Stimulated activated effector memory CD8-positive, alpha-beta T cell treated with anti-CD3 and anti-CD28 coated beads, Interleukin-12 subunit alpha, Interleukin-12 subunit beta, amount 100 ng/mL, for 72 hours (primary cell): ENCODE results near the gene ANHX.
"Not testable (repeated sequence)": the region's sequence is repeated elsewhere in the genome, so short reads cannot be mapped to it uniquely, and the experiment has no call there.

Experiments
- ATAC-seq: fragments of 150-1000 bp; cut with Tn5 transposase; 2 replicates; pipeline ENCODE4 v1.10.0; 2021
- DNase-seq, 2 donors: peaks; one replicate each; pipeline ENCODE4 v3.0.0; 2021 to 2022; ENCODE audit warnings: low spot score in 2 of 2
- H3K27ac Mint-ChIP-seq: one replicate; pipeline ENCODE4 v1.8.0; 2022; ENCODE audit warnings: mild to moderate bottlenecking, mixed read lengths
- H3K36me3 Mint-ChIP-seq: one replicate; pipeline ENCODE4 v1.8.0; 2022; ENCODE audit warnings: mild to moderate bottlenecking, mixed read lengths
- H3K4me1 Mint-ChIP-seq: one replicate; pipeline ENCODE4 v1.8.0; 2022; ENCODE audit warnings: mixed read lengths
- H3K4me3 Mint-ChIP-seq: one replicate; pipeline ENCODE4 v1.8.0; 2022; ENCODE audit warnings: mild to moderate bottlenecking, mixed read lengths
- H3K9me3 Mint-ChIP-seq: one replicate; pipeline ENCODE4 v1.8.0; 2022; ENCODE audit warnings: mixed read lengths

The ANHX gene

DNA sequence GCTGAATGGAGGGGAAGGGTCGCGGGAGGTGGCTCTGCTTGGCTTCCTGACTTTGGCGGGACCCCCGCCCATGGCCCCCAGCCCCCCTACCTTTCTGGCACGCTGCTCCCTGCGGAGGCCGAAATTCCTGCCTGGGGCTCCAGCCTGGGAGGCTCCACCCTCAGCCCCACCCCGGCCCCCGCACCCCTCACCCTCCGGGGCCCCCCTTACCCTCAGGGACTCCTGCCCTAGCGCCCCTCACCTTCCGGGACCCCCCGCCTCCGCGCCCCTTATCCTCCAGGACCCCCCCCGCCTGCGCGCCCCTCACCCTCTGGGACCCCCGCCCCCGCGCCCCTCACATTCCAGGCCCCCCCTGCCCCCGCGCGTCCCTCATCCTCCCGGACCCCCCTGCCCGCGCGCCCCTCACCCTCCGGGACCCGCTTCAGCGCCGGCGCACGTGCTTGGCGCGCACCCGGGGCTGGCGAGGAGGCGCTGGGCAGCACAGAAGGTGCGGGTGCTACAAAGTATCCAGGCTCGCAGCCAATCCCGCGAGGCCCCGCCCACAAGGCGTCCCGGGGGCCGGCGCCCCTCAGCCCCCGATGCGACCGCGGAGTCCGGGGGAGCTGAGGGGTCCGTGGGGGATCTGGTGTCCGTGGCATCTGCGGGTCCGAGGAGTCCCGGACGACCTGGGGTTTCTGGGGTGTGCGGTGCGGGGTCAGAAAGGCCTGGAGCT lies at the start of gene ANHX:
Gene ANHX, minus strand, starts transcription at position 477 of the 712 bp plus-strand sequence. CDS start 1,521 bp downstream, outside the sequence.
- peaks cover 14% of the 10 kb centered on the region for H3K9me3 Mint-ChIP-seq
- H3K36me3 Mint-ChIP-seq, result no peaks in the 10 kb centered on the region
- H3K4me3 Mint-ChIP-seq, result no peak within 1 kb of the TSS
- H3K4me1 Mint-ChIP-seq, result no peaks in the 10 kb centered on the region
- no peak for DNase-seq
- ATAC-seq, result no peak
- no peak within 1 kb of the TSS for H3K27ac Mint-ChIP-seq

DNA sequence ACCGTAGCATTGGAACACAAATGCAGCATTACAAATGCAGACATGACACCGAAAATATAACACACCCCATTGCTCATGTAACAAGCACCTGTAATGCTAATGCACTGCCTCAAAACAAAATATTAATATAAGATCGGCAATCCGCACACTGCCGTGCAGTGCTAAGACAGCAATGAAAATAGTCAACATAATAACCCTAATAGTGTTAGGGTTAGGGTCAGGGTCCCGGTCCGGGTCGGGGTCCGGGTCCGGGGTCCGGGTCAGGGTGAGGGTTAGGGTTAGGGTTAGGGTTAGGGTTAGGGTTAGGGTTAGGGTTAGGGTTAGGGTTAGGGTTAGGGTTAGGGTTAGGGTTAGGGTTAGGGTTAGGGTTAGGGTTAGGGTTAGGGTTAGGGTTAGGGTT lies 29.0 kb upstream of the ANHX start:
- ATAC-seq, H3K27ac Mint-ChIP-seq, H3K4me3 Mint-ChIP-seq, H3K4me1 Mint-ChIP-seq, DNase-seq, H3K36me3 Mint-ChIP-seq, H3K9me3 Mint-ChIP-seq: not testable (repeated sequence)

- Mint-ChIP-seq H3K4me3 (no peak overlapping the region), H3K27ac (no peak overlapping the region), H3K4me1 (no peaks in the 10 kb centered on the region), H3K9me3 (peaks cover 6% of the 10 kb centered on the region), H3K36me3 (no peaks in the 10 kb centered on the region)
- DNase-seq, result no peak
- no peak for ATAC-seq
Observed at GRCh38 chr12:133264173-133264572, 28.5 kb upstream of the ANHX start.

DNA sequence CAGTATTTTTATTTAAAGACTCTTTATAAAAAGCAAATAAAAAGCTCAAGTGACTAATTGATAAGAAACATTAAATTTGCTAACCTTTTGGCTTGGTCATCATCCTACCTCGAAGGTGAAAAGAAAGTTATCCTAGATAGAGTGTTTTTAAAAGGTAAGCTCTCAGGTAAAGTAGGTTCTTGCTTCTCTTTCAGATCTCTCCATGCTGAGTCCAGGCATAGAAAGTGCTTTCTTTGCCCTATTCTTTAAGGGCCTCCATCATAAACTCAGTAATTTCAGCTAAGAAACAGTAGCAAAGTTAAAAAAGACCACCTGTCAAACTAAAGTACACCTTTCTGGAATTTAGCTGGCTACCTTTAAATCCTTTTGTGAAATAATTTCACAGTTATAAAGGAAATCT lies 20.6 kb upstream of the ANHX start:
- no peaks in the 10 kb centered on the region for H3K4me1 Mint-ChIP-seq
- DNase-seq (no peak), ATAC-seq (no peak)
- H3K9me3 Mint-ChIP-seq, result peaks cover 22% of the 10 kb centered on the region
- H3K27ac Mint-ChIP-seq, result no peak overlapping the region
- no peak overlapping the region for H3K4me3 Mint-ChIP-seq
- no peaks in the 10 kb centered on the region for H3K36me3 Mint-ChIP-seq

- not testable (repeated sequence) for H3K27ac Mint-ChIP-seq, H3K4me3 Mint-ChIP-seq, ATAC-seq, DNase-seq, H3K4me1 Mint-ChIP-seq, H3K36me3 Mint-ChIP-seq
- H3K9me3 Mint-ChIP-seq, result peaks cover 22% of the 10 kb centered on the region
Observed at GRCh38 chr12:133255833-133256232, 20.2 kb upstream of the ANHX start.

GRCh38 chr12:133251732-133252131 lies 16.1 kb upstream of the ANHX start:
- DNase-seq (no peak), ATAC-seq (no peak)
- Mint-ChIP-seq H3K4me3 (no peak overlapping the region), H3K9me3 (peaks cover 27% of the 10 kb centered on the region), H3K27ac (no peak overlapping the region), H3K36me3 (no peaks in the 10 kb centered on the region), H3K4me1 (no peaks in the 10 kb centered on the region)

DNA sequence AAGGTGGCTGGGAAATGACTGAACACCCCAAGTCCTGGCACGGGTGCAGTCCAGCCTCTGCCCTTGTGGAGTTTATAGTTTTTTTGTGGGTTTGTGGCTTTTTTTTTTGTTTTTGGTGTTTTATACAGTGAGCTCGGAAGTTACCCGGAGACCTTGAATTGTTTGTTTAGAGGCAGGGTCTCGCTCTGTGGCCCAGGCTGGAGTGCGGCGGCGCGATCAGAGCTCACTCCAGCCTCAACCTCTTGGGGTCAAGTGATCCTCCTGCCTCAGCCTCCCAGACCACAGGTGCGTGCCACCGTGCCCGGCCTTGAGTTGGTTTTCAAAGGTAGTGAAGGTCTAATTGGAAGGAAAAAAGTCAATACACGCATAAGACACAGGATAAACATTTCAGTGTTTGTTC lies 879 bp upstream of the ANHX start:
- H3K9me3 Mint-ChIP-seq, result peaks cover 14% of the 10 kb centered on the region
- no peaks in the 10 kb centered on the region for H3K36me3 Mint-ChIP-seq
- DNase-seq (no peak), ATAC-seq (no peak)
- H3K27ac Mint-ChIP-seq, result no peak overlapping the region
- no peaks in the 10 kb centered on the region for H3K4me1 Mint-ChIP-seq
- H3K4me3 Mint-ChIP-seq, result no peak overlapping the region

GRCh38 chr12:133236144-133236543 lies 467 bp upstream of the ANHX start:
- Mint-ChIP-seq H3K9me3 (peaks cover 14% of the 10 kb centered on the region), H3K4me3 (no peak overlapping the region), H3K27ac (no peak overlapping the region), H3K36me3 (no peaks in the 10 kb centered on the region), H3K4me1 (no peaks in the 10 kb centered on the region)
- DNase-seq (no peak), ATAC-seq (no peak)

DNA sequence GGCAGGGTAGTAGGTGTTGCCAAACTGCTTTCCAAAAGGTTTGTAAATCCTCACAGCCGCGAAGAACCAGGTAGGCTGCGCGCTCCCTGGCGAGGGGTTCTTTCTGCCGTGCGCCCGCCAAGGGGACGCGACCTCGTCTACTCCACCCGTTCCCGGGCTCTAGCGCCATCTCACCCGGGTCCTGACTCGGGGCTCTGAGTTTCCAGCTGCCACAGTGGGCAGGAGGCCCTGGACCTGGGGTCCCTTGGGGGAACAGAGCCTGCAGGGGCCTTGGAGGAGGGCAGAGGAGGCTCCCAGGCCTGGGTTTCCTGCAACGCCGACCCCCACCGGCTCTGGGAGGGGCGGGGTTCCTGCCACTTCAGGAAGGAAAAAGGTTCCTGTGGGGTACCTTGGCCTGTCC lies 706 bp downstream of the ANHX start:
- no peak for DNase-seq
- Mint-ChIP-seq H3K4me3 (no peak overlapping the region), H3K27ac (no peak overlapping the region), H3K36me3 (no peaks in the 10 kb centered on the region), H3K4me1 (no peaks in the 10 kb centered on the region), H3K9me3 (peaks cover 14% of the 10 kb centered on the region)
- ATAC-seq, result no peak

GRCh38 chr12:133233993-133234564 lies 1.6 kb downstream of the ANHX start:
- H3K36me3 Mint-ChIP-seq, result no peaks in the 10 kb centered on the region
- H3K4me3 Mint-ChIP-seq, result no peak overlapping the region
- DNase-seq (no peak), ATAC-seq (no peak)
- no peak overlapping the region for H3K27ac Mint-ChIP-seq
- peaks cover 13% of the 10 kb centered on the region for H3K9me3 Mint-ChIP-seq
- H3K4me1 Mint-ChIP-seq, result no peaks in the 10 kb centered on the region

DNA sequence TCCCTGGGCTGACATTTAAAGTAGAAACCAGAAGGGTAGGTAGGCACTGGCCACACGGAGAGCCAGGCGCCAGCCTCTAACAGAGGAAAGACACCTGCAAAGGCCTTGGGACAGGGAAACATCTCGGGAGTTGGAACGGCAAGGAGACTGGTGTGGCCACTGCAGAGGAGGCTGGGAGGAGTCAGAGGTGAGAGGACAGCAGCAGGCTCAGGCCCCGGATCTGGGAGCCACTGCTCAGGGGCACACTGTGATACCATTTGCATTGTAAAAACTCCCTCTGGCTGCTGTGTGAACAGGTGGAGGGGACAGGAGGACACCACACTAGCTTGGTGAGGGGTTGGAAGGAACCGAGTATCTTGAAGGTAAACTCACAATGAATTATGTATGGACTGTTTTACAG lies 2.7 kb downstream of the ANHX start:
- DNase-seq, result no peak
- ATAC-seq, result no peak
- no peak overlapping the region for H3K4me3 Mint-ChIP-seq
- H3K4me1 Mint-ChIP-seq, result no peaks in the 10 kb centered on the region
- H3K36me3 Mint-ChIP-seq, result no peaks in the 10 kb centered on the region
- H3K9me3 Mint-ChIP-seq, result peaks cover 20% of the 10 kb centered on the region
- H3K27ac Mint-ChIP-seq, result no peak overlapping the region

- no peaks in the 10 kb centered on the region for H3K4me1 Mint-ChIP-seq
- no peak overlapping the region for H3K4me3 Mint-ChIP-seq
- peaks cover 20% of the 10 kb centered on the region for H3K9me3 Mint-ChIP-seq
- no peak for ATAC-seq
- no peak for DNase-seq
- H3K27ac Mint-ChIP-seq, result no peak overlapping the region
- H3K36me3 Mint-ChIP-seq, result no peaks in the 10 kb centered on the region
Observed at GRCh38 chr12:133231001-133231400, 4.7 kb downstream of the ANHX start.

GRCh38 chr12:133227281-133227852 lies 8.3 kb downstream of the ANHX start:
- peaks cover 13% of the 10 kb centered on the region for H3K9me3 Mint-ChIP-seq

DNA sequence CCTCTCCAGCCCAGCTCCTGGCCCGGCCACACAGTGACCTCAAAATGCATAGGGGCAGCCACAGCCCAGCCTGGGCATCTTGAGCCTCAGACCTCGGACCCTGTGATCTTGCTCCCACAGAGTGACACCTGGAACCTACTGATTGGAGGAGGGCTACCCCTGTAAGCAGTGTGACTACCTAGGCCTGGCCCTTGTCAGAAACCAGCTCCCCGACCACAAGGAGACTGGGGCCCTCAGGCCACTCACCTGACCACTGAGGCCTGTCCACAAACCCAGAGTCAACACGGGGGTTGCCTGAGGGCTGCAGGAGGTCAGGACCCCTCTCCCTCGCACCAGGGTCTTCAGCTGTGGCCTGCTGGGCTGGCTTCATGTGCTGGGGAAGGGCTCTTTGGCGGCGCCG lies 9.0 kb downstream of the ANHX start:
- ATAC-seq (no peak), DNase-seq (no peak)
- no peaks in the 10 kb centered on the region for H3K4me1 Mint-ChIP-seq
- H3K36me3 Mint-ChIP-seq, result no peaks in the 10 kb centered on the region
- H3K9me3 Mint-ChIP-seq, result peaks cover 16% of the 10 kb centered on the region
- no peak overlapping the region for H3K27ac Mint-ChIP-seq
- no peak overlapping the region for H3K4me3 Mint-ChIP-seq

More at GRCh38 chr12:133227281-133227852, 8.3 kb downstream of the ANHX start:
- DNase-seq, result no peak
- peak; percentile 30 for ATAC-seq
- Mint-ChIP-seq H3K27ac (no peak overlapping the region), H3K36me3 (no peaks in the 10 kb centered on the region), H3K4me1 (no peaks in the 10 kb centered on the region), H3K4me3 (no peak overlapping the region)

DNA sequence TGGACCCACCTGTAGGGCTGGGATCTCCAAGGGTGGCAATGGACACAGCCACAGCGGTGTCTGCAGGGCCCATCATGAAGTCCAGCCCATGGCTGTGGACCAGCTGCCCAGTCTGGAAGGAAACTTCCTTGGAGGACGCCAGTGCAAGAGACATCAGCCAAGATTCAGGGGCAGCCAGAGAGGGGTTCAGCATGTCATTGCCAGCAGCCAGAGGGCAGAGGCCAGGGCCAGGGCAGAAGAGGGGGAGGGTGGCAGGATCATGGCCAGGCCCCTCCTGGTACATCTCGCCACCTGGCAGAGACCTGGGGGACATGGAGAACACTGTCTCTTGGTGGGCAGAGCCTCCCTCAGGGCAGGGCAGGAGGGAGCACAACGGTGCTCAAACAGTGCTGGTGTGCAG lies 10.2 kb downstream of the ANHX start:
- ATAC-seq, result no peak
- Mint-ChIP-seq H3K9me3 (peaks cover 16% of the 10 kb centered on the region), H3K4me1 (no peaks in the 10 kb centered on the region), H3K27ac (no peak overlapping the region), H3K4me3 (no peak overlapping the region), H3K36me3 (no peaks in the 10 kb centered on the region)
- no peak for DNase-seq

- no peak for ATAC-seq
- no peak overlapping the region for H3K27ac Mint-ChIP-seq
- H3K4me1 Mint-ChIP-seq, result no peaks in the 10 kb centered on the region
- no peaks in the 10 kb centered on the region for H3K36me3 Mint-ChIP-seq
- peaks cover 22% of the 10 kb centered on the region for H3K9me3 Mint-ChIP-seq
- DNase-seq, result no peak
- H3K4me3 Mint-ChIP-seq, result no peak overlapping the region
Observed at GRCh38 chr12:133222211-133222610, 13.5 kb downstream of the ANHX start.
